Stimulated activated CD4-positive, alpha-beta T cell treated with anti-CD3 and anti-CD28 coated beads, Interleukin-12 subunit alpha, Interleukin-12 subunit beta, amount 100 ng/mL, for 48 hours (primary cell): Measurements from ENCODE around the gene ARHGAP6.
"Not testable (repeated sequence)": the region's sequence is repeated elsewhere in the genome, so short reads cannot be mapped to it uniquely, and the experiment has no call there.

ENCODE experiments used
- DNase-seq, 3 donors: peaks; one replicate each; pipeline ENCODE4 v3.0.0-alpha.2; 2020; ENCODE audit warnings: low read depth in 2 of 3, low spot score in 1 of 3

ARHGAP6 gene

GRCh38 chrX:11363069-11363594, 302.6 kb downstream of the ARHGAP6 start:
- DNase-seq: no peak

- not testable (repeated sequence) for DNase-seq
Observed at GRCh38 chrX:11361666-11362065, 304.1 kb downstream of the ARHGAP6 start.

- DNase-seq: not testable (repeated sequence)
Observed at GRCh38 chrX:11355944-11356343, 309.8 kb downstream of the ARHGAP6 start.

GRCh38 chrX:11355259-11355909, 310.3 kb downstream of the ARHGAP6 start:
- DNase-seq: no peak

GRCh38 chrX:11352296-11352741, 313.4 kb downstream of the ARHGAP6 start:
- no peak for DNase-seq

GRCh38 chrX:11351375-11352295, 314.1 kb downstream of the ARHGAP6 start:
- no peak for DNase-seq

GRCh38 chrX:11349661-11350337, 315.9 kb downstream of the ARHGAP6 start:
- DNase-seq: no peak

- DNase-seq: no peak
Observed at GRCh38 chrX:11349020-11349419, 316.7 kb downstream of the ARHGAP6 start.

- DNase-seq: no peak
Observed at GRCh38 chrX:11347300-11347699, 318.4 kb downstream of the ARHGAP6 start.

GRCh38 chrX:11346121-11346682, 319.5 kb downstream of the ARHGAP6 start:
- no peak for DNase-seq

GRCh38 chrX:11342673-11343072, 323.0 kb downstream of the ARHGAP6 start:
- no peak for DNase-seq

- DNase-seq: no peak
Observed at GRCh38 chrX:11341274-11342201, 324.2 kb downstream of the ARHGAP6 start.

GRCh38 chrX:11337292-11338009, 328.3 kb downstream of the ARHGAP6 start:
- DNase-seq: no peak

- no peak for DNase-seq
Observed at GRCh38 chrX:11336201-11336600, 329.5 kb downstream of the ARHGAP6 start.

GRCh38 chrX:11334165-11334564, 331.6 kb downstream of the ARHGAP6 start:
- no peak for DNase-seq

GRCh38 chrX:11331788-11332187, 333.9 kb downstream of the ARHGAP6 start:
- DNase-seq: no peak

GRCh38 chrX:11329021-11329420, 336.7 kb downstream of the ARHGAP6 start:
- no peak for DNase-seq

- no peak for DNase-seq
Observed at GRCh38 chrX:11328134-11328533, 337.6 kb downstream of the ARHGAP6 start.

GRCh38 chrX:11321986-11322385, 343.7 kb downstream of the ARHGAP6 start:
- DNase-seq: no peak
